ENCODE data around the gene EPC2.
"Not testable (repeated sequence)": the region's sequence is repeated elsewhere in the genome, so short reads cannot be mapped to it uniquely, and the experiment has no call there.

The EPC2 gene

GRCh38 chr2:148770047-148770446, 125.5 kb downstream of the EPC2 start:
- DNase-seq (ENCODE audit: low read depth in 1 of 2, low spot score in 1 of 2) = no peak
- no peak for TF ChIP-seq JUND (IDR thresholded peaks at IDR 0.05; ENCODE audit: low read depth)
- in situ Hi-C loops (cut with HindIII; ENCODE audit: low pct_unique_long_range_greater_than_20kb, low sequenced_read_pairs) = no loop called here

GRCh38 chr2:148781544-148781943, 137.0 kb downstream of the EPC2 start:
- TF ChIP-seq JUND (IDR thresholded peaks at IDR 0.05; ENCODE audit: low read depth) = no peak
- DNase-seq (ENCODE audit: low read depth in 1 of 2, low spot score in 1 of 2) = no peak
- in situ Hi-C loops (cut with HindIII; ENCODE audit: low pct_unique_long_range_greater_than_20kb, low sequenced_read_pairs) = no loop called here

GRCh38 chr2:148789059-148789458, 144.5 kb downstream of the EPC2 start:
- in situ Hi-C loops (cut with HindIII; ENCODE audit: low pct_unique_long_range_greater_than_20kb, low sequenced_read_pairs) = no loop called here
- TF ChIP-seq JUND (IDR thresholded peaks at IDR 0.05; ENCODE audit: low read depth) = no peak
- DNase-seq (ENCODE audit: low read depth in 1 of 2, low spot score in 1 of 2) = no peak

- DNase-seq (ENCODE audit: low read depth in 1 of 2, low spot score in 1 of 2); in situ Hi-C loops (cut with HindIII; ENCODE audit: low pct_unique_long_range_greater_than_20kb, low sequenced_read_pairs): not testable (repeated sequence)
These were observed 145.6 kb downstream of the EPC2 start for GRCh38 chr2:148790172-148790571.

GRCh38 chr2:148794558-148794957, 150.0 kb downstream of the EPC2 start:
- no peak for TF ChIP-seq JUND (IDR thresholded peaks at IDR 0.05; ENCODE audit: low read depth)
- in situ Hi-C loops (cut with HindIII; ENCODE audit: low pct_unique_long_range_greater_than_20kb, low sequenced_read_pairs) = no loop called here
- no peak for DNase-seq (ENCODE audit: low read depth in 1 of 2, low spot score in 1 of 2)

- DNase-seq (ENCODE audit: low read depth in 1 of 2, low spot score in 1 of 2) = no peak
- in situ Hi-C loops (cut with HindIII; ENCODE audit: low pct_unique_long_range_greater_than_20kb, low sequenced_read_pairs) = no loop called here
- no peak for TF ChIP-seq JUND (IDR thresholded peaks at IDR 0.05; ENCODE audit: low read depth)
These were observed 152.4 kb downstream of the EPC2 start for GRCh38 chr2:148796735-148797512.

GRCh38 chr2:148802448-148803220, 158.1 kb downstream of the EPC2 start:
- no peak for TF ChIP-seq JUND (IDR thresholded peaks at IDR 0.05; ENCODE audit: low read depth)
- in situ Hi-C loops (cut with HindIII; ENCODE audit: low pct_unique_long_range_greater_than_20kb, low sequenced_read_pairs) = no loop called here
- no peak for DNase-seq (ENCODE audit: low read depth in 1 of 2, low spot score in 1 of 2)

GRCh38 chr2:148810081-148810480, 165.5 kb downstream of the EPC2 start:
- no peak for DNase-seq (ENCODE audit: low read depth in 1 of 2, low spot score in 1 of 2)
- no peak for TF ChIP-seq JUND (IDR thresholded peaks at IDR 0.05; ENCODE audit: low read depth)
- in situ Hi-C loops (cut with HindIII; ENCODE audit: low pct_unique_long_range_greater_than_20kb, low sequenced_read_pairs) = no loop called here

GRCh38 chr2:148812306-148812705, 167.8 kb downstream of the EPC2 start:
- in situ Hi-C loops (cut with HindIII; ENCODE audit: low pct_unique_long_range_greater_than_20kb, low sequenced_read_pairs) = no loop called here
- no peak for TF ChIP-seq JUND (IDR thresholded peaks at IDR 0.05; ENCODE audit: low read depth)
- DNase-seq (ENCODE audit: low read depth in 1 of 2, low spot score in 1 of 2) = no peak

- in situ Hi-C loops (cut with HindIII; ENCODE audit: low pct_unique_long_range_greater_than_20kb, low sequenced_read_pairs) = no loop called here
- TF ChIP-seq JUND (IDR thresholded peaks at IDR 0.05; ENCODE audit: low read depth) = no peak
- no peak for DNase-seq (ENCODE audit: low read depth in 1 of 2, low spot score in 1 of 2)
These were observed 169.1 kb downstream of the EPC2 start for GRCh38 chr2:148813603-148814065.

- in situ Hi-C loops (cut with HindIII; ENCODE audit: low pct_unique_long_range_greater_than_20kb, low sequenced_read_pairs) = no loop called here
- TF ChIP-seq JUND (IDR thresholded peaks at IDR 0.05; ENCODE audit: low read depth) = no peak
- no peak for DNase-seq (ENCODE audit: low read depth in 1 of 2, low spot score in 1 of 2)
These were observed 169.8 kb downstream of the EPC2 start for GRCh38 chr2:148814143-148814859.

- TF ChIP-seq JUND (IDR thresholded peaks at IDR 0.05; ENCODE audit: low read depth) = no peak
- DNase-seq (ENCODE audit: low read depth in 1 of 2, low spot score in 1 of 2) = no peak
These were observed 170.4 kb downstream of the EPC2 start for GRCh38 chr2:148814860-148815419.

More at GRCh38 chr2:148814860-148815419, 170.4 kb downstream of the EPC2 start:
- in situ Hi-C loops (cut with HindIII; ENCODE audit: low pct_unique_long_range_greater_than_20kb, low sequenced_read_pairs) = no loop called here

Measured in T47D (cell line).